Measurements from ENCODE around the gene ZNF550.

- TF ChIP-seq USF2 (IDR thresholded peaks at IDR 0.05) (no peak), BHLHE40 (IDR thresholded peaks at IDR 0.05; ENCODE audit: low read depth, low read length) (no peak), MAX (IDR thresholded peaks at IDR 0.05) (peak; percentile 71; the same call in 1 of the 2 replicates), POLR2A (IDR thresholded peaks at IDR 0.05; ENCODE audit: low read length) (no peak), PBX3 (IDR thresholded peaks at IDR 0.05) (no peak), GATA3 (IDR thresholded peaks at IDR 0.05; ENCODE audit: borderline replicate concordance) (peak; percentile 62; the same call in 1 of the 2 replicates), ZSCAN20 (CRISPR knock-in tag; IDR thresholded peaks at IDR 0.05) (no peak)
Measured at GRCh38 chr19:57599761-57600383, 40.2 kb upstream of the ZNF550 start, which contains the start of gene ZNF530.

Data from A549 (cell line).